Panc1 (cell line): ENCODE results near the gene LGR4.

ENCODE experiments used
- SIN3A ChIP-seq: IDR thresholded peaks from 2 replicates; pipeline ENCODE4 v1.6.1; 2012; ENCODE audit warnings: low read depth, mild to moderate bottlenecking, low read length, moderate library complexity, borderline replicate concordance; ENCODE audit not compliant: insufficient read depth
- TF ChIP-seq, protein P1 (sequence below): fragments of 450-650 bp; IDR thresholded peaks from 2 replicates; pipeline ENCODE4 v1.5.1; 2017; ENCODE audit warnings: mild to moderate bottlenecking
- TF ChIP-seq, protein P2 (sequence below), 2 experiments: IDR thresholded peaks; 2 replicates each; pipeline ENCODE4 v1.6.1; 2011 to 2012; ENCODE audit warnings: low read depth in 2 of 2, control low read depth in 1 of 2, low read length in 1 of 2, mild to moderate bottlenecking in 1 of 2, moderate library complexity in 1 of 2; ENCODE audit not compliant: insufficient read depth in 1 of 2

DNA sequence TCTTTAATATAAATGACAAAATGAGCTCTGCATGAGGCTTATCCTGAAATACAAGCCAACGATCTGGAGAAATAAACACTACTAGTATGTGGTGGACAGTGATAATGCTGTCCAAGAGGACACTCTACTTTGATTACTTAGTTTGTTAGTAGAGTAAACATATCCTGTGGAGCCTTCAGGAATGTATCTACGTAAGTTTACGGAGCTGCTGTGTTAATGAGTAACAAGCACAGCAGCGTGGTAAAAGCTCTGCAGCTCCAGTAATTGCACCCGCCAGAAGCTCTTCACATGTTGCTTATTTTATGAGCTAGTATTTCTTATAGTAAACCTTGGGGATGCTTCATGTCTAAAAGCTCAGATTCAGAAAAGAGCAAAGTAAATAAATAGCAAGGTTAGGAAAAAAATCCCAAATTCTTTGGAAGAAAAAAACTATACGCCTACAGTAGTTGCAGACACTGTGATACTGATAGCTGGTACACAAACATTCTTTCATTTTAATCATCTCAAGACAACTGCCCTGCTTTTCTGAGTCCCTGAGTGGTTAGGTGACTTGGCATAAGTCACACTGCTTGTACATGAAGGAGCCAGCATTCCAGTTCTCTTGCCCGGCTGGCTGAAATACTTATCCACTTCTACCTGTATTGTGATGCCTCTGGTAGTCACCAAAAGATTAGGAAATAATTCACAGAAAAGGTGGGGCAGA, 76.9 kb downstream of the LGR4 start:
- TF ChIP-seq, protein P1, sequence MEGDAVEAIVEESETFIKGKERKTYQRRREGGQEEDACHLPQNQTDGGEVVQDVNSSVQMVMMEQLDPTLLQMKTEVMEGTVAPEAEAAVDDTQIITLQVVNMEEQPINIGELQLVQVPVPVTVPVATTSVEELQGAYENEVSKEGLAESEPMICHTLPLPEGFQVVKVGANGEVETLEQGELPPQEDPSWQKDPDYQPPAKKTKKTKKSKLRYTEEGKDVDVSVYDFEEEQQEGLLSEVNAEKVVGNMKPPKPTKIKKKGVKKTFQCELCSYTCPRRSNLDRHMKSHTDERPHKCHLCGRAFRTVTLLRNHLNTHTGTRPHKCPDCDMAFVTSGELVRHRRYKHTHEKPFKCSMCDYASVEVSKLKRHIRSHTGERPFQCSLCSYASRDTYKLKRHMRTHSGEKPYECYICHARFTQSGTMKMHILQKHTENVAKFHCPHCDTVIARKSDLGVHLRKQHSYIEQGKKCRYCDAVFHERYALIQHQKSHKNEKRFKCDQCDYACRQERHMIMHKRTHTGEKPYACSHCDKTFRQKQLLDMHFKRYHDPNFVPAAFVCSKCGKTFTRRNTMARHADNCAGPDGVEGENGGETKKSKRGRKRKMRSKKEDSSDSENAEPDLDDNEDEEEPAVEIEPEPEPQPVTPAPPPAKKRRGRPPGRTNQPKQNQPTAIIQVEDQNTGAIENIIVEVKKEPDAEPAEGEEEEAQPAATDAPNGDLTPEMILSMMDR, result no peak
- TF ChIP-seq, protein P2, sequence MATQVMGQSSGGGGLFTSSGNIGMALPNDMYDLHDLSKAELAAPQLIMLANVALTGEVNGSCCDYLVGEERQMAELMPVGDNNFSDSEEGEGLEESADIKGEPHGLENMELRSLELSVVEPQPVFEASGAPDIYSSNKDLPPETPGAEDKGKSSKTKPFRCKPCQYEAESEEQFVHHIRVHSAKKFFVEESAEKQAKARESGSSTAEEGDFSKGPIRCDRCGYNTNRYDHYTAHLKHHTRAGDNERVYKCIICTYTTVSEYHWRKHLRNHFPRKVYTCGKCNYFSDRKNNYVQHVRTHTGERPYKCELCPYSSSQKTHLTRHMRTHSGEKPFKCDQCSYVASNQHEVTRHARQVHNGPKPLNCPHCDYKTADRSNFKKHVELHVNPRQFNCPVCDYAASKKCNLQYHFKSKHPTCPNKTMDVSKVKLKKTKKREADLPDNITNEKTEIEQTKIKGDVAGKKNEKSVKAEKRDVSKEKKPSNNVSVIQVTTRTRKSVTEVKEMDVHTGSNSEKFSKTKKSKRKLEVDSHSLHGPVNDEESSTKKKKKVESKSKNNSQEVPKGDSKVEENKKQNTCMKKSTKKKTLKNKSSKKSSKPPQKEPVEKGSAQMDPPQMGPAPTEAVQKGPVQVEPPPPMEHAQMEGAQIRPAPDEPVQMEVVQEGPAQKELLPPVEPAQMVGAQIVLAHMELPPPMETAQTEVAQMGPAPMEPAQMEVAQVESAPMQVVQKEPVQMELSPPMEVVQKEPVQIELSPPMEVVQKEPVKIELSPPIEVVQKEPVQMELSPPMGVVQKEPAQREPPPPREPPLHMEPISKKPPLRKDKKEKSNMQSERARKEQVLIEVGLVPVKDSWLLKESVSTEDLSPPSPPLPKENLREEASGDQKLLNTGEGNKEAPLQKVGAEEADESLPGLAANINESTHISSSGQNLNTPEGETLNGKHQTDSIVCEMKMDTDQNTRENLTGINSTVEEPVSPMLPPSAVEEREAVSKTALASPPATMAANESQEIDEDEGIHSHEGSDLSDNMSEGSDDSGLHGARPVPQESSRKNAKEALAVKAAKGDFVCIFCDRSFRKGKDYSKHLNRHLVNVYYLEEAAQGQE (IDR thresholded peaks at IDR 0.05; ENCODE audit: insufficient read depth in 1 of 2, low read depth in 2 of 2, low read length in 1 of 2), result no peak
- TF ChIP-seq SIN3A, result no peak
